ENCODE data around the gene DCAF4L1.
A peak's percentile ranks its signal among the peaks of the same experiment; 100 is the strongest.

DCAF4L1 gene

DNA sequence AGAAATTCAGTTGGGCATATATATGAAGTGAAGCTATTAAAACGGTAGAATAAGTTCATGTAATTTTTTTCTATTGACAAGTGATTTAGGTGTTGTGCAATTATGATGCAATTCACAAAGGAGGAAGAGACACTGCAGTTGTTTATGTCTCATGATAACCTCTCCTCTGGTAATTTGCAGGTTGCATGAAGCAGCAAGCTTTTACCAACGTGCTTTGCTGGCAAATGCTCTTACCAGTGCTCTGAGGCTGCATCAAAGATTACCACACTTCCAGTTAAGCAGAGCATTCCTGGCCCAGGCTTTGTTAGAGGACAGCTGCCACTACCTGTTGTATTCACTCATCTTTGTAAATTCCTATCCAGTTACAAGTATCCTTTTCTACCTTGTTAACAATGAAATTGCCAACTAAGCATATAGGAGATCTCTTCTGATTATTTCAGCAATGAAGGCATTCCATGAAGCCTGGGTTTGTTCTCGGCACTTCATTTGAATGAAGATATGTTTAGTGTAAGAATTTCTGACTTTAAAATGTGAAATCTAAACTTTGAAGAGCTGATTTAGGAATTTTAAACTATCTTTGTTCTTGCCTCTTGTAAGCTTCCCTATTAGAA lies 42.4 kb upstream of the DCAF4L1 start:
- TF ChIP-seq, protein P1, sequence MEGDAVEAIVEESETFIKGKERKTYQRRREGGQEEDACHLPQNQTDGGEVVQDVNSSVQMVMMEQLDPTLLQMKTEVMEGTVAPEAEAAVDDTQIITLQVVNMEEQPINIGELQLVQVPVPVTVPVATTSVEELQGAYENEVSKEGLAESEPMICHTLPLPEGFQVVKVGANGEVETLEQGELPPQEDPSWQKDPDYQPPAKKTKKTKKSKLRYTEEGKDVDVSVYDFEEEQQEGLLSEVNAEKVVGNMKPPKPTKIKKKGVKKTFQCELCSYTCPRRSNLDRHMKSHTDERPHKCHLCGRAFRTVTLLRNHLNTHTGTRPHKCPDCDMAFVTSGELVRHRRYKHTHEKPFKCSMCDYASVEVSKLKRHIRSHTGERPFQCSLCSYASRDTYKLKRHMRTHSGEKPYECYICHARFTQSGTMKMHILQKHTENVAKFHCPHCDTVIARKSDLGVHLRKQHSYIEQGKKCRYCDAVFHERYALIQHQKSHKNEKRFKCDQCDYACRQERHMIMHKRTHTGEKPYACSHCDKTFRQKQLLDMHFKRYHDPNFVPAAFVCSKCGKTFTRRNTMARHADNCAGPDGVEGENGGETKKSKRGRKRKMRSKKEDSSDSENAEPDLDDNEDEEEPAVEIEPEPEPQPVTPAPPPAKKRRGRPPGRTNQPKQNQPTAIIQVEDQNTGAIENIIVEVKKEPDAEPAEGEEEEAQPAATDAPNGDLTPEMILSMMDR (conservative IDR thresholded peaks at IDR 0.05) = no peak
- no peak for TF ChIP-seq ZFX (IDR thresholded peaks at IDR 0.05)
- no peak overlapping the region for H3K27ac ChIP-seq

DNA sequence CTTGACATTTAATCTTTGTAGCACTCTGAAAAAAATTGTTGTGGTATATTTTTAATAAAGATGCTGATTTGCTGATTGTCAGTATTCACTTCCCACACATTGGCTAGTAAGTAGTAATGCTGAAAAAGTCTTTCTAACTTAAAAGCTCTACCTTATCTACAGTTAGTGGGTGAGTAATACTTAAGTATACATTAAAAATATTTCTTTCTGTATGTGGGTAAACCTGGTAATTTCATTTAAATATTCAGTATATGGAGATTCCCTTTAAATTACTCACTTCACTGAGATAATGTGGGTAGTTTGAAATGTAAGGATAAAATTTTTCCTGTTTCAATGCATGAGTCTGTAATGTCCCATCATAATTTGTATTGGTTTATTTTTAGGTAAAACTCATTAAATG lies 40.7 kb upstream of the DCAF4L1 start:
- no peak for TF ChIP-seq ZFX (IDR thresholded peaks at IDR 0.05)
- TF ChIP-seq, protein P1 (conservative IDR thresholded peaks at IDR 0.05) = no peak
- no peak overlapping the region for H3K27ac ChIP-seq

DNA sequence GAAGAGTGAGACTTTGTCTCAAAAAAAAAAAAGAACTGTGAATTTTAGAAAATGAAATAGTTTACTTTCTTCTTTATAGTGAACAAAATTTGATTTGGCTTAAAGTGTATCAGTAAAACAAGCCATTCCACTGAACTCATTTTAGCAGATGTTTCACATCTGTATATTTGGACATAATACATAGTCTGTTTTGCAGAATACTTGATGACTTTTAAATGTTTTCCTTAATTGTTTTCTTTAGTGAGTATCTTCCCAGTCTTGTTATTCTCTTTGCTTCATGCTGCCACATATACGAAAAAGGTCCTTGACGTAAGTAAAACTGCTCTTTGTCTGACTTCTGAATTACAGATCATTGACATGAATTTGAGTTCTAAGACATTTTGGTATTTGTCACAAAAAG lies 38.0 kb upstream of the DCAF4L1 start:
- H3K27ac ChIP-seq = no peak overlapping the region
- TF ChIP-seq, protein P1 (conservative IDR thresholded peaks at IDR 0.05) = no peak
- TF ChIP-seq ZFX (IDR thresholded peaks at IDR 0.05) = no peak

DNA sequence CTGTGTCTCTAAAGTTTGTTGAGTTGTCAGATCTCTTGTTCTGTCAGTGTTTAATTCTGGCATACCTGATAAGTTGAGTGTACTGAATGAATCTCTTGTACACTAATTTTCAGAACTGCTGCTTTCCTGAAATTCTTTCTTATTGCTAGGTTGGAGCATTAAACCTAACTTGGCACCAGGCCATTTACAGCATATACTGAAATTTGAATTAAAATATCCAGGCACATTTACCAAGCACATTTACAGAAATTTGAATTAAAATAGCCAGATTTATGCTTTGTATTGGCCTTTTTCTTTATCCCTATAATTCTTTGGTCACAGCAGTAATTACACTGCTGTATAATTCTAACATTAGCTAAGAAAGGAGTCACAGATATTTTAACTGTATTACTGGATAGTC lies 37.5 kb upstream of the DCAF4L1 start:
- TF ChIP-seq, protein P1 (conservative IDR thresholded peaks at IDR 0.05) = no peak
- TF ChIP-seq ZFX (IDR thresholded peaks at IDR 0.05) = no peak
- H3K27ac ChIP-seq = no peak overlapping the region

DNA sequence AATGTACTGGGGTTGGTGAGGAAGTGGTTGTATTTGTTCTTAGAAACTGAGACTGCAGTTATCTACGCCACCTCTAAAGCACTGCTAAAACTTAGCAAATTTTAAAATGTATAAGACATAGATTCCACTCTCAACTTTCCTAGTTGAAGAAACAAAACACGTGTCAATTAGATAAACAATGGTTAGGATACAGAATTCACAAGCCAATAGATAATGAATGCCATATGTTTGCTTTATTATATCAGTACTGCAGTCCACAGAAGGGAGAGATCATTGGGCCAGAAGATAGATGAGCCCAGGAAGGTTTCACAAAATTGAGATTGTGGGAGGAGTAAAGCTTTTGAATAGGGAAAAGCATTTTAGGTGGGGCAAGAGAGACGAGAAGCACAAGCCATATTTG lies 32.0 kb upstream of the DCAF4L1 start:
- no peak for TF ChIP-seq ZFX (IDR thresholded peaks at IDR 0.05)
- TF ChIP-seq, protein P1 (conservative IDR thresholded peaks at IDR 0.05) = no peak

DNA sequence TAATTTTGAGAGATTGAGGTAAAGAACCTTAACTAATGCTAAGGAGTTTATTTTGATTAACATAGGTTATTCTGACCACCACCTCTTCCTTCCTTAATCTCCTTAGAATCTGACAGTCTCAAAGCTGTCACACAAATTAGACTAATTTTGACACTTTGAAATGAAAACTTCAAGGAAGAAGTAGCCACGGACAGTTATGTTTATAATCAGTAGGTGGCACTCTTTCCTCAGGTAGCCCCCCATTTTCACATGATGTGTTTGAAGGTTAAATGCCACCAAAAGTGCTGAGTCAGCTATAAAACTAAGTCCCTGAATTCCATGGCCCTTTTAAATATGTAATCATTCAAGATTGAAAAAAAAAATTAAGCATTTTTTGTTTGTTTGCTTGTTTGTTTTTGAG lies 23.9 kb upstream of the DCAF4L1 start:
- TF ChIP-seq, protein P1 (conservative IDR thresholded peaks at IDR 0.05) = peak; percentile 63
- no peak for TF ChIP-seq ZFX (IDR thresholded peaks at IDR 0.05)
- no peak overlapping the region for H3K27ac ChIP-seq

More for the DNA sequence above, 32.0 kb upstream of the DCAF4L1 start:
- H3K27ac ChIP-seq = no peak overlapping the region

DNA sequence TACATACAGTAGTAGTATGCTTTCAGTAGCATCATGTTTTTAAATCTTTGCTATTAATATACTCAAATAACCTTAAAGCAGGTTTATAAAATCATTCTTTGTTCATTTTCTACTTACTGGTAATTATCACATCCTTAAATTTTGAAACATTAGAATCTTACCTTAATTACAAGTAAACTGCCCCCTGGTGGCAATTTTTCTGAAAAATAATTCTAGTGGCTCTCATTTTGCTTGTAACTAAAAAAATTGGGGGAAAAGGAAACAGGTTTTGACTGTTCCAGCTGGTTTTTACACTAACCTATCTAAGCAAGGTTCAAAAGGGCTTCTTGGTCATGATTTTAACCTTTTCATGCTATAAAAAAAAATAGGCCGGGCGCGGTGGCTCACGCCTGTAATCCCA lies 18.5 kb upstream of the DCAF4L1 start:
- H3K27ac ChIP-seq = no peak overlapping the region
- no peak for TF ChIP-seq ZFX (IDR thresholded peaks at IDR 0.05)
- TF ChIP-seq, protein P1 (conservative IDR thresholded peaks at IDR 0.05) = peak; percentile 66
